Muscle of arm (tissue), 14 donors: ENCODE data around the gene CNOT11. TPM values are rescaled to one million over a fixed set of nuclear protein-coding genes. Genes with fewer than 3 reads are reported as not detected.
"Not testable (repeated sequence)": the region's sequence is repeated elsewhere in the genome, so short reads cannot be mapped to it uniquely, and the experiment has no call there.

Experiments
- DNase-seq: peaks from one replicate; pipeline ENCODE4 v3.0.0-alpha.2; 2013
- long read RNA-seq, 11 donors: transcript quantifications; one replicate each; lab custom pipeline, GENCODE V29; 2026
- polyA plus RNA-seq, 12 donors: library from polyadenylated mRNA; unstranded; fragments of 120-200 nt; gene quantifications; one replicate each; pipeline ENCODE4 v1.2.1, GENCODE V29; 2013; ENCODE audit not compliant: insufficient read length in 12 of 12

Gene CNOT11
- polyA plus RNA-seq: 10 to 100 TPM in 11 of 12 donors, not detected in 1; 28.6 to 55.2 (median 42.8) TPM
- long read RNA-seq, donor 1, transcript CNOT11-201 (7 exons, 2,599 nt): major isoform, 8 of 74 reads
- long read RNA-seq, donor 1, partial matches to known transcripts: 63 of 74 reads
- long read RNA-seq, donor 1, other reads (novel, unspliced or antisense): 0 of 74 reads
- long read RNA-seq, donor 2, transcript CNOT11-201 (7 exons, 2,599 nt): major isoform, 10 of 23 reads
- long read RNA-seq, donor 2, partial matches to known transcripts: 6 of 23 reads
- long read RNA-seq, donor 2, other reads (novel, unspliced or antisense): 7 of 23 reads
- long read RNA-seq, donor 3, partial matches to known transcripts: 0 of 2 reads
- long read RNA-seq, donor 3, other reads (novel, unspliced or antisense): 0 of 2 reads
- long read RNA-seq, donor 4, partial matches to known transcripts: 0 of 1 reads
- long read RNA-seq, donor 4, other reads (novel, unspliced or antisense): 0 of 1 reads
- long read RNA-seq, donor 5, transcript CNOT11-201 (7 exons, 2,599 nt): major isoform, 8 of 35 reads
- long read RNA-seq, donor 5, partial matches to known transcripts: 5 of 35 reads
- long read RNA-seq, donor 5, other reads (novel, unspliced or antisense): 22 of 35 reads
- long read RNA-seq, donor 6, partial matches to known transcripts: 0 of 2 reads
- long read RNA-seq, donor 6, other reads (novel, unspliced or antisense): 0 of 2 reads
- long read RNA-seq, donor 7, partial matches to known transcripts: 0 of 1 reads
- long read RNA-seq, donor 7, other reads (novel, unspliced or antisense): 0 of 1 reads
- long read RNA-seq, donor 8, transcript CNOT11-201 (7 exons, 2,599 nt): major isoform, 14 of 96 reads
- long read RNA-seq, donor 8, partial matches to known transcripts: 82 of 96 reads
- long read RNA-seq, donor 8, other reads (novel, unspliced or antisense): 0 of 96 reads
- long read RNA-seq, donor 9, partial matches to known transcripts: 6 of 8 reads
- long read RNA-seq, donor 9, other reads (novel, unspliced or antisense): 0 of 8 reads
- long read RNA-seq, donor 10, transcript CNOT11-201 (7 exons, 2,599 nt): major isoform, 6 of 6 reads
- long read RNA-seq, donor 10, partial matches to known transcripts: 0 of 6 reads
- long read RNA-seq, donor 10, other reads (novel, unspliced or antisense): 0 of 6 reads
- long read RNA-seq, donor 11, partial matches to known transcripts: 34 of 37 reads
- long read RNA-seq, donor 11, other reads (novel, unspliced or antisense): 0 of 37 reads

GRCh38 chr2:101252408-101253012, at the start of gene CNOT11:
CNOT11 (plus strand) TSS chr2:101252886; CDS start chr2:101252965, 79 bp downstream.
- DNase-seq: peak; percentile 100

GRCh38 chr2:101204400-101205115, 48.1 kb upstream of the CNOT11 start:
- no peak for DNase-seq

GRCh38 chr2:101205521-101206479, 46.9 kb upstream of the CNOT11 start:
- peak; percentile 65 for DNase-seq

- no peak for DNase-seq
These were observed 43.9 kb upstream of the CNOT11 start for GRCh38 chr2:101208830-101209229.

GRCh38 chr2:101219246-101219645, 33.4 kb upstream of the CNOT11 start:
- no peak for DNase-seq

GRCh38 chr2:101220091-101220490, 32.6 kb upstream of the CNOT11 start:
- DNase-seq: not testable (repeated sequence)

- no peak for DNase-seq
These were observed 28.9 kb upstream of the CNOT11 start for GRCh38 chr2:101223814-101224231.

GRCh38 chr2:101230541-101231001, 22.1 kb upstream of the CNOT11 start:
- DNase-seq: no peak

GRCh38 chr2:101231240-101231639, 21.4 kb upstream of the CNOT11 start:
- no peak for DNase-seq

- DNase-seq: no peak
These were observed 20.6 kb upstream of the CNOT11 start for GRCh38 chr2:101231937-101232730.

GRCh38 chr2:101232770-101233169, 19.9 kb upstream of the CNOT11 start:
- no peak for DNase-seq

GRCh38 chr2:101234169-101234938, 18.3 kb upstream of the CNOT11 start:
- DNase-seq: no peak

- not testable (repeated sequence) for DNase-seq
These were observed 16.7 kb upstream of the CNOT11 start for GRCh38 chr2:101235956-101236355.

GRCh38 chr2:101237944-101238343, 14.7 kb upstream of the CNOT11 start:
- DNase-seq: not testable (repeated sequence)

- no peak for DNase-seq
These were observed 13.5 kb upstream of the CNOT11 start for GRCh38 chr2:101238930-101239759.

- not testable (repeated sequence) for DNase-seq
These were observed 12.9 kb upstream of the CNOT11 start for GRCh38 chr2:101239760-101240118.

- DNase-seq: not testable (repeated sequence)
These were observed 12.0 kb upstream of the CNOT11 start for GRCh38 chr2:101240694-101241093.
